Smooth muscle cell (in vitro differentiated cells): Measurements from ENCODE around the gene FGFBP3. TPM values are rescaled to one million over a fixed set of nuclear protein-coding genes. Genes with fewer than 3 reads are reported as not detected.

ENCODE experiments used
- DNase-seq: peaks from one replicate; lab custom pipeline; 2025; ENCODE audit not compliant: unreplicated experiment; lab: John Stamatoyannopoulos, UW
- H2AFZ ChIP-seq: fragments of 200-600 bp; sonication (generic); 2 replicates; pipeline ENCODE4 v1.6.0; 2016; ENCODE audit warnings: antibody characterized with exemption, low read depth, mild to moderate bottlenecking
- H3F3A ChIP-seq: fragments of 200-600 bp; sonication (generic); 2 replicates; pipeline ENCODE4 v1.6.0; 2017; ENCODE audit warnings: antibody characterized with exemption, low read depth
- H3K27ac ChIP-seq: fragments of 200-600 bp; sonication (generic); 2 replicates; pipeline ENCODE4 v1.5.1; 2016; ENCODE audit warnings: low read depth, mild to moderate bottlenecking
- H3K27me3 ChIP-seq: fragments of 200-600 bp; sonication (generic); 2 replicates; pipeline ENCODE4 v1.6.1; 2016; ENCODE audit warnings: low read depth, mild to moderate bottlenecking
- H3K36me3 ChIP-seq: fragments of 200-600 bp; sonication (generic); 2 replicates; pipeline ENCODE4 v1.5.1; 2016; ENCODE audit warnings: low read depth
- H3K4me1 ChIP-seq: fragments of 200-600 bp; sonication (generic); 2 replicates; pipeline ENCODE4 v1.5.1; 2016; ENCODE audit warnings: low read depth
- H3K4me2 ChIP-seq: fragments of 200-600 bp; sonication (generic); 2 replicates; pipeline ENCODE4 v1.6.0; 2016; ENCODE audit warnings: mild to moderate bottlenecking
- H3K4me3 ChIP-seq: fragments of 200-600 bp; sonication (generic); 2 replicates; pipeline ENCODE4 v1.5.1; 2016; ENCODE audit warnings: mild to moderate bottlenecking
- H3K79me2 ChIP-seq: fragments of 200-600 bp; sonication (generic); 2 replicates; pipeline ENCODE4 v1.6.0; 2016; ENCODE audit warnings: low read depth, mild to moderate bottlenecking
- H3K9ac ChIP-seq: fragments of 200-600 bp; sonication (generic); 2 replicates; pipeline ENCODE4 v1.6.0; 2016; ENCODE audit warnings: low read depth
- H3K9me3 ChIP-seq: fragments of 200-600 bp; sonication (generic); replicated peaks from 2 replicates; pipeline ENCODE4 v1.5.1; 2016; ENCODE audit warnings: low read depth
- H4K20me1 ChIP-seq: fragments of 200-600 bp; sonication (generic); 2 replicates; pipeline ENCODE4 v1.6.0; 2016; ENCODE audit warnings: low read depth
- WGBS: methylation state at CpG from one replicate; pipeline ENCODE4 v1.1.7; 2016; ENCODE audit warnings: low lambda C conversion rate; 5-methylcytosine and 5-hydroxymethylcytosine counted together
- polyA plus RNA-seq: library from polyadenylated mRNA; unstranded; fragments of >200 nt; fragmentation: Nextera tagmentation; extraction: Ambion mirVana; gene quantifications from 2 replicates; pipeline ENCODE4 v1.2.1, GENCODE V29; 2016
- total RNA-seq: library from RNA; depleted of rRNA; stranded (reverse); fragments of >200 nt; gene quantifications from 2 replicates; pipeline ENCODE4 v1.2.3, GENCODE V29; 2014
- TF ChIP-seq, protein P1 (sequence below): fragments of 200-600 bp; sonication (generic); IDR thresholded peaks from 2 replicates; pipeline ENCODE4 v1.5.1; 2017; ENCODE audit warnings: borderline replicate concordance, mild to moderate bottlenecking, antibody characterized with exemption; ENCODE audit not compliant: insufficient read depth, poor library complexity, severe bottlenecking

The FGFBP3 gene
- total and polyA plus RNA-seq, 2 experiments from 2014 or later: 1.5 to 3.9 TPM

DNA sequence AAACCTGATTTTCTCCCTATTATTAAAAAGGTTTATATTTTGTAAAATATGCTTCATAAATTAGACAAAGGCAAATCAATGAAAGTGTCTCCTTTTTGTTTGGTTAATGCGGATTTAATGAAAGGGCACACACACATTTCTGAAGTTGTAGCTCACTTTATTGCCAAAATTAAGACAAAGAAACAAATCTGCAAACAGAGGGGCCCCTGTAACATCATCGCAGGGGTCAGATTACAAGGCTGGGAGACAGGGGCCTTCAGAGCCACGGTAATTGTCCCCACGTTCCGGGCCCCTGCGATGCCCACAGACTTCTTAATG is 22.4 kb downstream of the FGFBP3 start:
- H2AFZ ChIP-seq: peak overlapping the region; percentile 77
- no peaks in the 10 kb centered on the region for H3K27me3 ChIP-seq
- H3K4me3 ChIP-seq: peak overlapping the region; percentile 61
- H4K20me1 ChIP-seq: no peaks in the 10 kb centered on the region
- H3K27ac ChIP-seq: peak overlapping the region; percentile 11
- no peaks in the 10 kb centered on the region for H3K9me3 ChIP-seq
- 11% methylated on average over 6 of the region's 6 CpGs for WGBS
- H3K9ac ChIP-seq: peak overlapping the region; percentile 12
- peak overlapping the region; percentile 99 for H3K4me2 ChIP-seq
- no peaks in the 10 kb centered on the region for H3K79me2 ChIP-seq
- TF ChIP-seq, protein P1, sequence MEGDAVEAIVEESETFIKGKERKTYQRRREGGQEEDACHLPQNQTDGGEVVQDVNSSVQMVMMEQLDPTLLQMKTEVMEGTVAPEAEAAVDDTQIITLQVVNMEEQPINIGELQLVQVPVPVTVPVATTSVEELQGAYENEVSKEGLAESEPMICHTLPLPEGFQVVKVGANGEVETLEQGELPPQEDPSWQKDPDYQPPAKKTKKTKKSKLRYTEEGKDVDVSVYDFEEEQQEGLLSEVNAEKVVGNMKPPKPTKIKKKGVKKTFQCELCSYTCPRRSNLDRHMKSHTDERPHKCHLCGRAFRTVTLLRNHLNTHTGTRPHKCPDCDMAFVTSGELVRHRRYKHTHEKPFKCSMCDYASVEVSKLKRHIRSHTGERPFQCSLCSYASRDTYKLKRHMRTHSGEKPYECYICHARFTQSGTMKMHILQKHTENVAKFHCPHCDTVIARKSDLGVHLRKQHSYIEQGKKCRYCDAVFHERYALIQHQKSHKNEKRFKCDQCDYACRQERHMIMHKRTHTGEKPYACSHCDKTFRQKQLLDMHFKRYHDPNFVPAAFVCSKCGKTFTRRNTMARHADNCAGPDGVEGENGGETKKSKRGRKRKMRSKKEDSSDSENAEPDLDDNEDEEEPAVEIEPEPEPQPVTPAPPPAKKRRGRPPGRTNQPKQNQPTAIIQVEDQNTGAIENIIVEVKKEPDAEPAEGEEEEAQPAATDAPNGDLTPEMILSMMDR: no peak
- no peaks in the 10 kb centered on the region for H3K36me3 ChIP-seq
- DNase-seq: no peak
- peaks cover 43% of the 10 kb centered on the region for H3K4me1 ChIP-seq
- peaks cover 32% of the 10 kb centered on the region for H3F3A ChIP-seq

DNA sequence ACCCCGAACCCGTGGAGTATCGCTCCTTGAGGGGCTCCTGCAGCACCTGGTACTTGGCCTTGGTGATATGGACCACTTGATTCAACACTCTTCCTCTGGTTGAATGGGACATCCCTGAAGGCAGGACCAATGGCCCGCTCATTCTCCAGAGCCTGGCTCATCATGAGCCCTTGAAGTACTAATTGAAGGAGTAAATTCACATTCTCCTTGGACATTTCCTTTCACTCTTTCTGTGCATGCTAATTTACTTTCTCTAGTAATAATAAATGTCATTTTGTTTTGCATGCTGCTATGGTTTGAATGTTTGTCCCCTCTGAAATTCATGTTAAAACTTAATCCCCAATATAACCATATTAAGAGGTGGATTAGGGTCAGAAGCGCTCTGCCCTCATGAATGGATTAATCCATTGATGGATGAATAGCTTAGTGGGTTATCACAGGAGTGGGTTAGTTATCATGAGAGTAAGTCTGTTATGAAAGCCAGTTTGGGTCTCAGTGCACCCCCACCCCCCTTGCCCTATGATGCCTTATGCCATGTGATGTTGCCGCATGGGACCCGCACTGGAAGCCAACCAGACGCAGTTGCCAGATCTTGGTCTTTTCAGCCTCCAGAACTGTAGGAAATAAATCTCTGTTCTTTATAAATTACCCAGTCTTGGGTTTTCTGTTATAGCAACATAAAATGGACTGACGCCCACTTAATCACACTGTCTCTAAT is 23.8 kb downstream of the FGFBP3 start:
- Histone ChIP-seq H3K4me3 (no peak overlapping the region), H3K4me1 (peaks cover 47% of the 10 kb centered on the region), H4K20me1 (no peaks in the 10 kb centered on the region), H3K27me3 (no peaks in the 10 kb centered on the region), H3K9me3 (no peaks in the 10 kb centered on the region), H3K79me2 (no peaks in the 10 kb centered on the region), H3K27ac (no peak overlapping the region), H2AFZ (no peak overlapping the region), H3F3A (peaks cover 25% of the 10 kb centered on the region), H3K4me2 (no peak overlapping the region), H3K36me3 (no peaks in the 10 kb centered on the region), H3K9ac (no peak overlapping the region)
- 92% methylated on average over 9 of the region's 9 CpGs for WGBS
- TF ChIP-seq, protein P1: no peak
- DNase-seq: no peak

DNA sequence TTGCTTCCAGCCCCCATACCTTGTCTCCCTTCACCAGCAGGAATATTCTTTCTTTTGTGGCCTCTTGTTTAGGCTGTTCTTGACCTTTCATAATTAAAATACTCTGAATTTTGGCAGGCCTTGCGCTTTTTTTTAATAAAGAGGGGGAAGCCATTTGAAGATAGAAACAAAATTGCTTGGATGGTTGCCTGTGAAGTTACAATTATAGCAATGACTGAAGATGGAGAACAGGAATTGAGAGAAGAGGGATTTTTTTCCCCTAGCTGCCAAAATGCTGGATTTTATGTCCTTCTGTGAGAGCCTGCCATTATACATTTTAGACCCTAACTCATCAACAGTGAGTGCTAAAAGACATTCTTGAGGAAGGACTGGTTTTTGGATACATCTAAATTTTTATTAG is 24.8 kb downstream of the FGFBP3 start:
- Histone ChIP-seq H3K4me3 (no peak overlapping the region), H3K79me2 (no peaks in the 10 kb centered on the region), H3K4me2 (peak overlapping the region; percentile 73), H3K27me3 (no peaks in the 10 kb centered on the region), H3K9ac (no peak overlapping the region), H3K4me1 (peaks cover 55% of the 10 kb centered on the region), H4K20me1 (no peaks in the 10 kb centered on the region), H3K27ac (peak overlapping the region; percentile 78), H3K9me3 (no peaks in the 10 kb centered on the region), H3F3A (peaks cover 31% of the 10 kb centered on the region), H3K36me3 (no peaks in the 10 kb centered on the region), H2AFZ (peak overlapping the region; percentile 15)
- no peak for DNase-seq
- TF ChIP-seq, protein P1: no peak
- 83% methylated on average over 1 of the region's 1 CpG for WGBS
